ENCODE data around the gene MYCBP2.

The MYCBP2 gene

GRCh38 chr13:77285098-77285497 is 41.8 kb downstream of the MYCBP2 start:
- no peaks in the 10 kb centered on the region for H3K9me3 ChIP-seq (ENCODE audit: insufficient read depth, low read length)
- H3K9me2 ChIP-seq (replicated peaks; ENCODE audit: insufficient read depth, low read length) = no peaks in the 10 kb centered on the region
- peaks cover 22% of the 10 kb centered on the region for H3K36me3 ChIP-seq (ENCODE audit: low read length)
- H3K27ac ChIP-seq (ENCODE audit: low read depth, low read length) = no peak overlapping the region
- peaks cover 22% of the 10 kb centered on the region; the same call in 1 of the 2 replicates for H3K79me2 ChIP-seq (ENCODE audit: insufficient read depth, low read length)
- H3K4me2 ChIP-seq (ENCODE audit: low read depth, low read length, poor library complexity, severe bottlenecking) = no peak overlapping the region
- no peak overlapping the region for H3K9ac ChIP-seq (ENCODE audit: low read length)
- peaks cover 7% of the 10 kb centered on the region for H4K20me1 ChIP-seq (ENCODE audit: low read depth, low read length)
- H3K4me3 ChIP-seq (ENCODE audit: insufficient read depth, low read length, poor library complexity, severe bottlenecking) = no peak overlapping the region
- TF ChIP-seq, protein P1, sequence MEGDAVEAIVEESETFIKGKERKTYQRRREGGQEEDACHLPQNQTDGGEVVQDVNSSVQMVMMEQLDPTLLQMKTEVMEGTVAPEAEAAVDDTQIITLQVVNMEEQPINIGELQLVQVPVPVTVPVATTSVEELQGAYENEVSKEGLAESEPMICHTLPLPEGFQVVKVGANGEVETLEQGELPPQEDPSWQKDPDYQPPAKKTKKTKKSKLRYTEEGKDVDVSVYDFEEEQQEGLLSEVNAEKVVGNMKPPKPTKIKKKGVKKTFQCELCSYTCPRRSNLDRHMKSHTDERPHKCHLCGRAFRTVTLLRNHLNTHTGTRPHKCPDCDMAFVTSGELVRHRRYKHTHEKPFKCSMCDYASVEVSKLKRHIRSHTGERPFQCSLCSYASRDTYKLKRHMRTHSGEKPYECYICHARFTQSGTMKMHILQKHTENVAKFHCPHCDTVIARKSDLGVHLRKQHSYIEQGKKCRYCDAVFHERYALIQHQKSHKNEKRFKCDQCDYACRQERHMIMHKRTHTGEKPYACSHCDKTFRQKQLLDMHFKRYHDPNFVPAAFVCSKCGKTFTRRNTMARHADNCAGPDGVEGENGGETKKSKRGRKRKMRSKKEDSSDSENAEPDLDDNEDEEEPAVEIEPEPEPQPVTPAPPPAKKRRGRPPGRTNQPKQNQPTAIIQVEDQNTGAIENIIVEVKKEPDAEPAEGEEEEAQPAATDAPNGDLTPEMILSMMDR (IDR thresholded peaks at IDR 0.05; ENCODE audit: insufficient read depth, low read length, poor library complexity, severe bottlenecking) = no peak
- TF ChIP-seq EZH2phosphoT487 (conservative IDR thresholded peaks at IDR 0.05; ENCODE audit: low read length) = no peak
- H2AFZ ChIP-seq (ENCODE audit: low read depth, low read length, severe bottlenecking) = no peak overlapping the region
- peaks cover 6% of the 10 kb centered on the region; the same call in 1 of the 2 replicates for H3F3A ChIP-seq (ENCODE audit: insufficient read depth)
- no peaks in the 10 kb centered on the region for H3K27me3 ChIP-seq (ENCODE audit: low read length)

GRCh38 chr13:77274126-77274525 is 52.8 kb downstream of the MYCBP2 start:
- TF ChIP-seq EZH2phosphoT487 (conservative IDR thresholded peaks at IDR 0.05; ENCODE audit: low read length) = no peak
- TF ChIP-seq, protein P1 (IDR thresholded peaks at IDR 0.05; ENCODE audit: insufficient read depth, low read length, poor library complexity, severe bottlenecking) = no peak
- Histone ChIP-seq H4K20me1 (ENCODE audit: low read depth, low read length) (no peaks in the 10 kb centered on the region), H3K79me2 (ENCODE audit: insufficient read depth, low read length) (peaks cover 15% of the 10 kb centered on the region; the same call in 1 of the 2 replicates)

DNA sequence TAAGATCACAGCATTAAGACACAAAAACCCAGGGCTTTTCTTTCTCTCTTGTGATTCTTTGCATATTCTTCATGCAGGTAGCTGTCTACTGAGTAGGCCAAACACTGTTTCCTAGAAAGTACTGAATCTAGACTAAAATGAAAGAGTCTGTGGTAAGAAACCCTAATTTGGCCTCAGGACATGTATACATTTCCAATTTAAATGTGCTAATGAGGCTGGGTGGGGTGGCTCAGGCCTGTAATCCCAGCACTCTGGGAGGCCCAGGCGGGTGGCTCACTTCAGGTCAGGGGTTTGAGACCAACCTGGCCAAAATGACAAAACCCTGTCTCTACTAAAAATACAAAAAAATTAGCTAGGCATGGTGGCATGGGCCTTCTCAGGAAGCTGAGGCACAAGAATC is 57.8 kb downstream of the MYCBP2 start:
- no peak overlapping the region for H2AFZ ChIP-seq (ENCODE audit: low read depth, low read length, severe bottlenecking)
- H3K9me2 ChIP-seq (replicated peaks; ENCODE audit: insufficient read depth, low read length) = no peaks in the 10 kb centered on the region
- no peak overlapping the region for H3K4me3 ChIP-seq (ENCODE audit: insufficient read depth, low read length, poor library complexity, severe bottlenecking)
- H3K36me3 ChIP-seq (ENCODE audit: low read length) = peaks cover 65% of the 10 kb centered on the region
- H3K79me2 ChIP-seq (ENCODE audit: insufficient read depth, low read length) = no peaks in the 10 kb centered on the region
- H3K4me2 ChIP-seq (ENCODE audit: low read depth, low read length, poor library complexity, severe bottlenecking) = no peak overlapping the region
- no peaks in the 10 kb centered on the region for H3K9me3 ChIP-seq (ENCODE audit: insufficient read depth, low read length)
- no peaks in the 10 kb centered on the region for H3K27me3 ChIP-seq (ENCODE audit: low read length)
- H3F3A ChIP-seq (ENCODE audit: insufficient read depth) = no peaks in the 10 kb centered on the region
- no peaks in the 10 kb centered on the region for H4K20me1 ChIP-seq (ENCODE audit: low read depth, low read length)
- H3K27ac ChIP-seq (ENCODE audit: low read depth, low read length) = no peak overlapping the region
- TF ChIP-seq EZH2phosphoT487 (conservative IDR thresholded peaks at IDR 0.05; ENCODE audit: low read length) = no peak
- TF ChIP-seq, protein P1 (IDR thresholded peaks at IDR 0.05; ENCODE audit: insufficient read depth, low read length, poor library complexity, severe bottlenecking) = no peak
- no peak overlapping the region for H3K9ac ChIP-seq (ENCODE audit: low read length)

More at GRCh38 chr13:77274126-77274525, 52.8 kb downstream of the MYCBP2 start:
- Histone ChIP-seq H3F3A (ENCODE audit: insufficient read depth) (peaks cover 7% of the 10 kb centered on the region; the same call in 1 of the 2 replicates), H3K27me3 (ENCODE audit: low read length) (no peaks in the 10 kb centered on the region), H3K27ac (ENCODE audit: low read depth, low read length) (no peak overlapping the region), H3K4me3 (ENCODE audit: insufficient read depth, low read length, poor library complexity, severe bottlenecking) (no peak overlapping the region), H3K9me2 (replicated peaks; ENCODE audit: insufficient read depth, low read length) (no peaks in the 10 kb centered on the region), H3K4me2 (ENCODE audit: low read depth, low read length, poor library complexity, severe bottlenecking) (no peak overlapping the region), H3K9ac (ENCODE audit: low read length) (no peak overlapping the region), H2AFZ (ENCODE audit: low read depth, low read length, severe bottlenecking) (no peak overlapping the region), H3K9me3 (ENCODE audit: insufficient read depth, low read length) (no peaks in the 10 kb centered on the region), H3K36me3 (ENCODE audit: low read length) (peaks cover 58% of the 10 kb centered on the region)
